NCI-H1694 (cell line): ENCODE results near the gene GNAT1.

Source experiments
- DNase-seq: peaks from one replicate; lab custom pipeline; 2025; lab: John Stamatoyannopoulos, UW

Gene GNAT1

DNA sequence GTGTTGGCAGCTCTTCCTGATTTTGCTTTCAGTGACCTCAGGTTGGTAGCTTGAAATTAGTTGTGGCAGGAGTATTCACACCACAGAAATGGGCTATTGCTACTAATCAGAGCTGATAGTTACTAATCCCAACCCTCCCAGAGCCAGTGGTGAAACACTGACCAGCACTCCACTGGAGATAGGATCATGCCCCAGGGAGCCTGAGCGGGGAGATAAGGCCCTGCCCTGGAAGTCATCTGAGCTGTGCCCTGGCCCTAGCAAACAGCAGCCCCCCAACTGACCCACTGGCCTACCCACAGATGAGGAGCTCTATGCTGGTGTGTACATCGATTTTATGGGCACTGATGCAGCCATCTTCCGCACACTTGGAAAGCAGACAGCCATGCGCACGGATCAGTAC, 9.4 kb upstream of the GNAT1 start:
- no peak for DNase-seq

DNA sequence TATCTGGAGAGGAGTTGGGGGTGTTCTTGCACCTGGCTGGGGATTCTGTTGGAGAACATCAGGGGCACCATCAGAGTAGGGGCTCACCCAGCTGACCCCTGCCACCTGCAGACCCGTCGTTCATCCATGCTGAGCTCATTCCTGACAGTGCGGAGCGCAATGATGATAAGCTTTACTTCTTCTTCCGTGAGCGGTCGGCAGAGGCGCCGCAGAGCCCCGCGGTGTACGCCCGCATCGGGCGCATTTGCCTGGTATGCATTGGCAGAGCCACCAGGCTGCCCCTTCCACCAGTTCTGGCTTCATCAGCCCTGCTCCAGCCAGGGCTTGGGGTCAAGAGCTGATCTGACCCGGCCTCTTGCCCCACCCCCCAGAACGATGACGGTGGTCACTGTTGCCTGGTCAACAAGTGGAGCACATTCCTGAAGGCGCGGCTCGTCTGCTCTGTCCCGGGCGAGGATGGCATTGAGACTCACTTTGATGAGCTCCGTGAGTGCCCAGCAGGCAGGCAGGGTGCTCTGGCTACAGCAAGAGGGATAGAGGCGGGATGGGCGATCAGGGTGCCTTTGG, 8.8 kb upstream of the GNAT1 start:
- DNase-seq, result no peak

DNA sequence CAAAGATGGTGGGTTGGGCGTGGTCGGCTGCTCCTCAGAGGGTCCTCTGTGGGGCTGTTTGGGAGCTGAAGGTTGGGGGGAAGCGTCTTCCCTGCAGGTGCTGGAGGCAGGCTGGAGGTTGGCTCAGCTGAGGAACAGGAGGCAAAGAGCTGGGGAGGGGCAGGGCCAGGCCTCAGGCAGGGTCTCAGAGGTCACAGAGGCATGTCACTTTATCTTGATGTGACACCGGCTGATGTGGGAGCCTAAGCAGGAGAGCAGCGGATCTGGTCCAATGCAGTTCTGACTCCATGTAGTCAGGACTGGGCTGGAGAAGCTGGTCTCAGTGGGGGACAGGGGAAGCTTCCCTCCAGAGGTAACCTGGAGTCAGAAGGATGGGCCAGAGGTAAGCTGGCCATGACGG, 7.7 kb upstream of the GNAT1 start:
- DNase-seq, result no peak

DNA sequence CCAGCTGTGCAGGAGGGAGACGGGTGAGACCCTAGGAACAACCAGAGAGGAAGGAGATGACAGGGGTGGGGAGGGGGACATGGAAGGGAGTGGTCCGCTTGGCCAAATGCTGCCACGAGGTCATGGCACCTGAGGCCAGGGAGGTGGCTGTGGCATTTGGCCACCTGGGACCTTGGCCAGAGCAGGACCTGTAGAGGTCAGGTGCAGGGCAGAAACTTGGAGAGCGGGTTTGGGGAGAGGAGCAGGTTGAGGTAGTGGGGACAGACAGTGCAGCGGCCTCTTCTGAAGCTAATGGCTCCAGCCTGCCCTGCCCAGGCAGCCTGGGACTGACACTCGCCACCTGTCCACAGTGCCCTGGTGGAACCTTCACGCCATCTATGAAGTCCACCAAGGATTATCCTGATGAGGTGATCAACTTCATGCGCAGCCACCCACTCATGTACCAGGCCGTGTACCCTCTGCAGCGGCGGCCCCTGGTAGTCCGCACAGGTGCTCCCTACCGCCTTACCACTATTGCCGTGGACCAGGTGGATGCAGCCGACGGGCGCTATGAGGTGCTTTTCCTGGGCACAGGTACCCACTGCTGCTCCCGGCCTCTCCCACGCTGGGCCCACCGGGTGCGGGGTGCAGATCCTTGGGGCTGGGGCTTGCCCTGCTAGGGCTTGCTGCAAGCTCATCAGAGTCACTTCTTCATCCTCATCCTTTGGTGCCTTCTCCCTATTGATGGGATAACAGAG, 7.0 kb upstream of the GNAT1 start:
- no peak for DNase-seq

DNA sequence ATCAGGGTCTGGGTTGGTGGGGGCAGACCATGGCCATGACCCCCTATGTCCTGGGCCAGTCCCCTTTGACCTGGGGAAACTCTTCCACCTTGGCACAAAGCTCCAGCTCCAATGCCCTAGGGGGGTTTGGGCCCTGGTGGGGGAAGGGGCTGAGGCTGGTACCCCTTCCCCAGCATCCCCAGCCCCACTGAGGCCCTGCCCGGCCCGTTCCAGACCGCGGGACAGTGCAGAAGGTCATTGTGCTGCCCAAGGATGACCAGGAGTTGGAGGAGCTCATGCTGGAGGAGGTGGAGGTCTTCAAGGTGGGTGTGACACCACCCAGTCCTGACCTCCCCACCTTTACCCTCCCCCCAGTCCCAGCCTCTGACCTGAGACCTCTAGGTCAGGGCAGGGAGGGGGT, 6.2 kb upstream of the GNAT1 start:
- DNase-seq, result no peak

DNA sequence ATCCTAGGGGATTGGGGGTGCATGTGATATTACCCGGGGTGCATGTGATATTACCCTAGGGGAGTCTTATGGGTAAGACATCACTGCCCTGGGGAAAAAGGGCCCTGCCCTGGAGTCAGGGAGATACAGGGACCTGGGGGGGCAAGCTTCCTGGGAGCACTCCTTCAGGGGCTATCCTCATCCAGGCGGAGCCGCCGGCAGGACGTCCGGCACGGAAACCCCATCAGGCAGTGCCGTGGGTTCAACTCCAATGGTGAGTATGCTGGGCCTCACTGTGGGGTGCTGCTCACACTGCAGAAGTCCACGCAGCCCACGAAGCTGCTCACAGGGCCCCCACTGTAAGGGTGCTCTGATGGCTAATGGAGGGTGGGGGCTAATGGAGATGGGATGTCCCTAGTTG, 5.3 kb upstream of the GNAT1 start:
- DNase-seq, result no peak

DNA sequence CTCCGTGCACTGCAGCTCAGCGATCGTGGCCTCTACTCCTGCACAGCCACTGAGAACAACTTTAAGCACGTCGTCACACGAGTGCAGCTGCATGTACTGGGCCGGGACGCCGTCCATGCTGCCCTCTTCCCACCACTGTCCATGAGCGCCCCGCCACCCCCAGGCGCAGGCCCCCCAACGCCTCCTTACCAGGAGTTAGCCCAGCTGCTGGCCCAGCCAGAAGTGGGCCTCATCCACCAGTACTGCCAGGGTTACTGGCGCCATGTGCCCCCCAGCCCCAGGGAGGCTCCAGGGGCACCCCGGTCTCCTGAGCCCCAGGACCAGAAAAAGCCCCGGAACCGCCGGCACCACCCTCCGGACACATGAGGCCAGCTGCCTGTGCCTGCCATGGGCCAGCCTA, 3.7 kb upstream of the GNAT1 start:
- no peak for DNase-seq

DNA sequence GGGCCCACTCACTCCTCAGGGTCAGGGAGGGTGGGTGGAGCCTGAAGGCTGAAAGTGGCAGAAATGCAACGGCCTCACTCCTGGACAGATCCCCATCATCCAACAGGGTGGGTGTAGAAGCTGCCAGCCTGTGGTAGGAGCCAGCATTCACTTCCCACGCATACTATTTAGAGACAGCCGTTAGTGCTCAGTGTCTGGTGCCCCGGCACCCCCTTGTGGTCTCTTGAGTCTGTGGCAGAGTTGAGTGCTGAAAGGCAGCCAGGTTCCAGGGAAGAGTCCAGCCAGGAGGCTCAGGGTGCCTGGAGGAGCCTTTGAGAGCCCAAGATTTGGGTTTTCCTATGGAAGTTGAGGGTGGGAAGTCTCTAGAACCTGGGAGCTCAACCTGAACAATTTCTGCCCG, 2.1 kb upstream of the GNAT1 start:
- DNase-seq, result peak; percentile 16

DNA sequence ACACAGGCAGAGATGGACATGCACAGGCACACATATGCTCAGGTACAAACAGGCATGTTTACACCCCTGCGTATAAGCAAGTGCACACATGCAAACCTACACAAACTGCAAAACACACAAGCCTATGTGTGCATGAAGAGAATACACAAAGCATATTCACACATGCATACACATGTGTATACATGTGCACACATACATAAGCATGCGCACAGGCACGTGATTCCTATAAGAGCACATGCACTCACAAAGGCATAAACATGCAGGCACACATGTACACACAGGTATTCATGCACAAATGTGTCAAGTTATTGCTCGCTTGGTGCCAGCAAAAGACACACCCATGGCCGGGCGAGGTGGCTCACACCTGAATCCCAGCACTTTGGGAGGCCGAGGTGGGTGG, 1.4 kb upstream of the GNAT1 start:
- DNase-seq, result no peak

DNA sequence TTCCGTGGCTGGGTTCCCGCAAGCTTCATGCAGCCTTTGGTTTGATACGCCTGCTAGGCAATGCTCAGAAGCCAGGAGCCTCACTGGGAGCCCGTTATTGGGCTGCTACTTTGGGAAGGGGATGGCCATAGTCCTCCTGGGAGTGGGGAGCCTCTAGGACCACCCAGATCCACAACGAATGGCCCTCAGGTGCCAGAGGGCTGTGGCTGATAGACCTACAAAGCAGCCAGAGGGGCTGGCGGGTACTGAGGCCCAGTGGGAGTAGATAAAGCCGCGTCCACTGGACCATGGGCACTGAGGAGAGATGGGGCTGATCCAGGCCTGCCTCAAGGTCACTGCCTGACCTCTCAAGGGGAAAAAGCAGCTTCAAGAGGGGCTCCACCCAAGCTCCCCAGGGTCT, 714 bp downstream of the GNAT1 start:
- no peak for DNase-seq

DNA sequence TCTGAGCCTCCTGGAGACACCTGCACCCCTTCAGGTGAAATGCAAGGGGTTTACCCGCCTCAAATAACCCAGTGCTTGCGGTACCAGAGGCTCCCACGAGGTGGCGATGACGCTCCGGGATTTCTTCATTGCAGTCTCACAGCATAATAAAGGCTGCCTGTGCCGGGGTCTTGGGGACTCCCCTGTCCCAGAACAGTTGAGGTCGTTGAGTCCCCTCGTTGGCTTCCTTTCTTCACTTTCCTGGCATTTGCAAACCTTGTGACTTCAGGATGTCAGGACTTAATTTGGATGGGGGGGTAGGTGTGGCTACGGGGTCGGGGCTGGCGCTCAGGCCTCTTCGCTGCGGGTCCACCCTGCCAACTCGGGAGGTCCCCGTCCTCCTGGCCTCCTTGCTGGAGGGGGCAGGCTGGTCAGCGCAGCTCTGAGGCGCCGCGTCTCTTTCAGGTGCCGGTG, 1.3 kb downstream of the GNAT1 start:
- DNase-seq, result peak; percentile 60

DNA sequence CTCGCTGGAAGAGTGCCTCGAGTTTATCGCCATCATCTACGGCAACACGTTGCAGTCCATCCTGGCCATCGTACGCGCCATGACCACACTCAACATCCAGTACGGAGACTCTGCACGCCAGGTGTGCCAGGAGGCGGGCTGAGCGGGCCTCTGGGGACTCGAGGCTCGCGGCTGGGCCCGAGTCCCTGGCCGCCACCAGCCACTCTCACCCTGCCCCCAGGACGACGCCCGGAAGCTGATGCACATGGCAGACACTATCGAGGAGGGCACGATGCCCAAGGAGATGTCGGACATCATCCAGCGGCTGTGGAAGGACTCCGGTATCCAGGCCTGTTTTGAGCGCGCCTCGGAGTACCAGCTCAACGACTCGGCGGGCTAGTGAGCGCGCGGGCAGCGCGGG, 1.9 kb downstream of the GNAT1 start:
- DNase-seq, result no peak

DNA sequence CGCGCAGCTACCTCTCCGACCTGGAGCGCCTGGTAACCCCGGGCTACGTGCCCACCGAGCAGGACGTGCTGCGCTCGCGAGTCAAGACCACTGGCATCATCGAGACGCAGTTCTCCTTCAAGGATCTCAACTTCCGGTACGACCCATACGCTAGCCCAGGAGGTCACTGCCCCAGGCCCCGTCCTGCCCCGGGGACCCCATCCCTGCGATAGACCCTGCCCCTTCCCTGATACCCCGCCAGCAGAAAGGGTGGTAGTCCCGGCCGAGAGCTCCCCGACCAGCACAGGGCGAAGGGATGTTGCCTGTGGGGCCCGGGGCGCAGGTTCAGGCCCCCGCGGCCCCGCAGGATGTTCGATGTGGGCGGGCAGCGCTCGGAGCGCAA, 2.3 kb downstream of the GNAT1 start:
- no peak for DNase-seq

DNA sequence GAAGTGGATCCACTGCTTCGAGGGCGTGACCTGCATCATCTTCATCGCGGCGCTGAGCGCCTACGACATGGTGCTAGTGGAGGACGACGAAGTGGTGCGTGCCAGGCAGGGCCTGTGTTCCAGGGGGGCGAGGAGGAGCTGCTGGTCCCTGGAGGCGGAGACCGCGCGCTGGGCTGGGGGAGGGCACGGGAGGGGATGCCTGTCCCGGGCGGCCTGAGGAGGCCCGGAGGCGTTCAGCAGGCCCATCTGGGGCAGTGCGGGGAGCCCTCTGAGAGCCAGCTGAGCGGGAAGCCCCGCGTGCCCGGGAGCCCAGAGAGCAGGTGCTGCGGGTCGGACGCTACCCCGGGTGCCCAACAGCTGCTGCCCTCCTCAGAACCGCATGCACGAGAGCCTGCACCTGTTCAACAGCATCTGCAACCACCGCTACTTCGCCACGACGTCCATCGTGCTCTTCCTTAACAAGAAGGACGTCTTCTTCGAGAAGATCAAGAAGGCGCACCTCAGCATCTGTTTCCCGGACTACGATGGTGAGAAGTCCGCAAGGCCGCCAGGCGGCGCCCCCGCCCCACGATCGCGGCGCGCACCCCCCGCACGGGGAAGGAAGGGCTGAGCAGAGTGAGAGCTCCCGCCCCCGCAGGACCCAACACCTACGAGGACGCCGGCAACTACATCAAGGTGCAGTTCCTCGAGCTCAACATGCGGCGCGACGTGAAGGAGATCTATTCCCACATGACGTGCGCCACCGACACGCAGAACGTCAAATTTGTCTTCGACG, 2.9 kb downstream of the GNAT1 start:
- no peak for DNase-seq

DNA sequence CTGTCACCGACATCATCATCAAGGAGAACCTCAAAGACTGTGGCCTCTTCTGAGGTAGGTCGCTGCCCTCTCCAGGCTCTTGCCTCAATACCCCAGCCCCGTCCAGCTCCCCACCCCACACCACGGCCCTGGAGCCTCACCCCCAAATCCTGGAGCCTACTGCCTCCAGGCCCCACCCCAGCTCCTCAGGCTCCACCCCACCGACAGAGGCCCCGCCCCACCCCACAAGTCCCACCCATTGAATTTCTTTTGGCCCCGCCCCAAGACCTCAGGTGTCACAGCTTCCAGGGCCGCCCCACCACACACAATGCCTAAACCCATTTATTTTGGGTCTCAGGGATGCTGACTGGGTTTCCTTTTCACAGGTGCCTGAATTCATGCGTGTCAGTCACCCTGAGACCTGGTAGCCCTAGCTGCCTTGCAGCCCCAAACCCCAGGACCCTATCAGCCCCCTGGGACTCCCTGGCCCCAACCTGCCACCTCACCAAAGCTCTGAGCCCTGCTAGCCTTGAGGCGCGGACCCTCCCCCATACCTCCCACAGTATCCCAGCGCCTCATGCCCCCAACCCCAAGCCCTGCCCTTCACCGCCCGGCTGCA, 3.6 kb downstream of the GNAT1 start:
- no peak for DNase-seq

DNA sequence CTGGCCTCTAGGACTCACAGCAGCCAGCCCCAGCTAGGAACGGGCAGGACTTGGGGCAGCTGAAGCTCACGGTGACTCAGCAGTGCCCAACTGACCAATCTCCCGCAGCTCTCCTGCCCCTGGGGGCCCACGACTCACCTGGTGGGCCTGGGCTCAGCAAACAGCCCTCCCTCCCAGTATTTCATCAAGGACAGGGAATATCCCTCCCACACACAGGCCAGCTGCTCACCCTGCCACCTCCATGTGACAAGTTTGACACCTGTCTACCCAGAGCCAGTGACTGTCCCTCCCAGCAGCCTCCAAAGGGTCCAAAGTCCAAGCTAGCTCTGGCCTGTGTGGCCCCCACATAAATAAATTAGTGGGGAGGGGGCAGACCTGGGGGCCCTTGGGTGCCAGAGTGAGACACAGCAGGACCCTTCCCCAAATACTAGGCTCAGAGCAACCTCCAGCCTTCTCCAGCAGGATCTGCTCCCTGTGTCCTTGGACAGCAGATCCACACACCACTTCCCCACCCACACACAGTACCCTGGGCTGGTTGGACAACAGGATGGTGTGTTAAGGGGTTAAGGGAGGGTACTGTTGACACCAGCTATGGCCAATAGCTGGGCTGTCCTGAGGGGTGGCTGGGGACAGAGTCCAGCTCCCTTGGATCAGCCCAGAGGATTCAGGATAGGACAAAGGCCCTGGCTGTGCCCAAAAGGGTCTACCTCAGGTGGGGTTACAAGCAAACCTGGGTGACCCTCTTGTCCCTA, 4.3 kb downstream of the GNAT1 start:
- DNase-seq, result no peak

DNA sequence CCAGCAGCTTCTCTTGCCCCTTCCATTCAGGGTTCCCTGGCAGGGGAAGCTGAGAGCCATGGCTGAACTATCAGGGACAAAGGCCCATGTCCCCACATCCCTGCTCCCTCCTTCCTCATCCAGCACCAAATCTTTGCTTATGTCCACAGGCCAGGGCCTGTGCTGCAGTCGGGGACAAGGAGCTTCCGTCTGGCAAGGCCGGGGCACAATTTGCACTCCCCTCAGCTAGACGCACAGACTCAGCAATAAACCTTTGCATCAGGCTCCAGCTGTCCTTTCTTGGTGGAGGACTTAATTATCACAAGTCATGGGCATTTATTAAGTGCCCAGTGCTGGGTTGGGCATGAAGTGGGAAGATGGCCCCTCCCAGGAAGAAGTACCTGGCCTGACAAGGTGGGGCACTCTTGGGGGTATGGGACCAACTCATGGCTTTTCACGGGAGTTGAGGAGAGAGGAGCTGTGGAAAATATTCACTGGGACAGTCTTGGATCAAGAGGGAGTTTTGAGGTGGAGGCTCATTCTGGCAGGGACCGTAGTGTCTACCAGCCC, 4.9 kb downstream of the GNAT1 start:
- no peak for DNase-seq

DNA sequence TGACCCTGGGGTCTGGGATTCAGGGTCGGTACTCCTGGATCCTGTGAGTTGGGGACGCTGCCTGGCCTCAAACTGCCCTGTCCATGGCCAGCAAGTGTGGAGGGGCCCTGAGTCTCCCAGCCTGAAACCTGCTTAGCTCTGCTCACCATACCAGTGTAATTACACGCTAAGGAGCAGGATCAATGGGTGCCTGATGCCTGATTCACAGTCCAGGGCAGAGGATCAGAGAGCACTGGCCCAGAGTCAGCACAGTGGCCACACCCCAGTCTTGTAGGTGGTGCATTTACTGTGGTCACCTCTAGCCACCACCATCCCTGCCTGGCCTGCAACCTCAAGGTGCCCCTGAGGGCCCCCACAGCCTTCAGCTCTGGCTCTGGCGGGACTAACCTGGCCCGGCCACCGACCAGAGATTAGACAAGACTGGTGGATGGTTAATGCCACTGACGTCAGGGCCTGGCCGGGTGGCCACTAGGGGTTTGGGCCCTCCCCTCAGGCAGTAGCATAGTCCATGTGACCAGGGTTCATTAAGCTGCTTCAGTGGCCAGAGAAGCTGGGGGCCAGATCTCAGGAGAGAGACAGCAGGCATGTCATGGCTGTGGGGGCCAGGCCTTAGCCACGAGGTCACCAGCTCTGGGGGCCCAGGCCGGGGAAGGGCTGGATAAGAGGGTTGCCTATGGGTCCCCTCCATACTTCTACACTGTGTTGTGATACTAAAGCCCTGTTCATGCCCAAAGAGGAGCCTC, 10.3 kb downstream of the GNAT1 start:
- DNase-seq, result no peak

DNA sequence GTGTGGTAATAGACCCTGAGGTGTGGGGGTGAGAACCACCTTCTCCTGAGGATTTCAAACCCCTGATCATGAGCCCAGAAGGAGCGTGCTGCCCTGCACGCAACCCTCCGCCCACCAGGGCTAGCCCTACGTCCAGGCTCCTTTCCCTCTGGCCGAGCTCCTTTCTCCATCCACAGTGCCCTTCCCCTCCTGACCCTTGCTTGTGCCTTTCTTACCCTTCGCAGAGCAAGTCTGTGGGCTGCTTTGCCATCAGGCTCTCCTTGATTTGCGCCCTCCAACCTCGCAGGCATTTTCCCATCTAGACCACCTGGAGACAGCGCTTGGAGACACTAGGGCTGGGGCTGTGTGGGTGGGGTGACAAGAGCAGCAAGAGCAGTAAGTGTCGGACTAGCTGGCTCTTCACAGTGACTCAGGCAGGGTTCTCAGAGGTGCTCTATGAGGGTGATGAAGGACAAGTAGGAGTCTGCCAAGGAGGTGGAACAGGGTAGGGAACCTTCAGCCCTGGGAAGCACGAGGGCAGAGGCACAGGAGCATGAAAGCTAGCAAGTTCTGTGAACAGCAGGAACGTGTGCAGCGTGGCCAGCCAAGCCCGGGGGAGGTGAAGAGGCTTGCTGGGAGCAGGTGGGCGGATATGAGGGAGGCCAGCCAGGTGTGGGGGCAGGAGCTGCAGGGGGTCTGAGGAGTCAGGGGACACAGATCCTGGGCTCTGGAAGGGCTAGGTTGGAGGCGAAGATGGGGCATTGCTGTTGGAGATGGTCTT, 11.1 kb downstream of the GNAT1 start:
- DNase-seq, result no peak

DNA sequence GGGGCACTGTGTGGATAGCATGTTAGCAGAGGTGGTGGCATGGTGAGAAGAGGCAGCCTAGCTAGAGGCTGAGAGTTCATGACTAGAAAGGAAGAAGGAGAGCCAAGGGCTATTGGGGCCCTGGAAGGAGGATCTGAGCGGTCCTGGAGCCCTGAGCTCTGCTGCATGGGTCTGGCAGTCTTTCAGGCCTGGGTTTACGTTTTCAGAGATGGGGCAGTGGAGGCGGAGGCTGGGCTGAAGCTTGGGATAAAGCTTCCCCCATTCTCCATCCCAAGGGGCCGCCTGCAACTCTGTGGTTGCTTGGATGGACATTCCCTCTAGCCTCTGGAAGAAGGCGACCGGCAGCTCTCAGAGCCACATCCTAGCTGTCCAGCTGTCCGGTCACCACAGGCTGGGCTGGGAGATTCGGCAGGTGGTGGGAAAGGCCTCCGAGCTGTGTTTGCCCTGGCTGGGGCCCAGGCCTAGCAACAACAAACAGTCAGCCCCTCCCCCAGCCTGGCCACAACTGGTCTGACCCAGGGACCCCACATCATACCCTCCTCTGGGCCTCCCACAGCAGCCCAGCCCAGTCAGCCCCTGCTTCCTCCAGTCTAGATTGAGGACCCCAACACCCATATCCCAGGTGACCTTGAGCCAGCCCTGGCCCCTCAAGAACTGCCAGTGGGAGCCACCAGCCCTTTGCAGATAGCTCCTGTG, 11.9 kb downstream of the GNAT1 start:
- DNase-seq, result no peak
